A673 (cell line): Measurements from ENCODE around the gene SYN1. TPM values are rescaled to one million over a fixed set of nuclear protein-coding genes. Genes with fewer than 3 reads are reported as not detected.

ENCODE experiments used
- BruUV-seq: library from RNA; stranded (reverse); fragments of 400-500 nt; replicated peaks from 2 replicates; lab custom pipeline; 2021; lab: Mats Ljungman, UMichigan
- CTCF ChIA-PET: fragments of 300-600 bp; sonication (Branson Sonifier 250); formaldehyde crosslinking; loops from one replicate; lab custom pipeline; 2022; ENCODE audit warnings: antibody characterized with exemption; lab: Charles Lee
- POLR2A ChIA-PET: fragments of 300-600 bp; sonication (Branson Sonifier 250); formaldehyde crosslinking; loops from one replicate; lab custom pipeline; 2022; ENCODE audit warnings: antibody characterized with exemption; ENCODE audit not compliant: low non-redundant PET; lab: Charles Lee
- DNase-seq: peaks from one replicate; pipeline ENCODE4 v3.0.0-alpha.2; 2015; ENCODE audit warnings: low spot score
- H3K27ac ChIP-seq: fragments of 200-600 bp; sonication (generic); 2 replicates; pipeline ENCODE4 v1.5.1; 2016; ENCODE audit warnings: mixed run types, low read depth, mild to moderate bottlenecking, mixed read lengths, antibody characterized with exemption, low read length; ENCODE audit not compliant: poor library complexity, severe bottlenecking
- H3K27me3 ChIP-seq: fragments of 200-600 bp; sonication (generic); replicated peaks from 2 replicates; pipeline ENCODE4 v1.6.1; 2017; ENCODE audit warnings: mixed run types, low read depth, mild to moderate bottlenecking, mixed read lengths, antibody characterized with exemption, low read length; ENCODE audit not compliant: insufficient read depth, poor library complexity
- H3K36me3 ChIP-seq: fragments of 200-600 bp; sonication (generic); 2 replicates; pipeline ENCODE4 v1.6.1; 2016; ENCODE audit warnings: mixed run types, mild to moderate bottlenecking, mixed read lengths, antibody characterized with exemption, low read length; ENCODE audit not compliant: insufficient read depth, poor library complexity, severe bottlenecking
- H3K4me1 ChIP-seq: fragments of 200-600 bp; sonication (generic); 2 replicates; pipeline ENCODE4 v1.6.1; 2017; ENCODE audit warnings: mixed run types, mild to moderate bottlenecking, mixed read lengths, antibody characterized with exemption, low read length; ENCODE audit not compliant: insufficient read depth, poor library complexity, severe bottlenecking
- H3K4me3 ChIP-seq: fragments of 200-600 bp; sonication (generic); 2 replicates; pipeline ENCODE4 v1.5.1; 2016; ENCODE audit warnings: low read depth, mixed run types, mild to moderate bottlenecking, mixed read lengths, low read length; ENCODE audit not compliant: poor library complexity, severe bottlenecking
- H3K9me3 ChIP-seq: fragments of 200-600 bp; sonication (generic); 2 replicates; pipeline ENCODE4 v1.6.1; 2016; ENCODE audit warnings: mixed run types, low read depth, mild to moderate bottlenecking, mixed read lengths, antibody characterized with exemption, low read length; ENCODE audit not compliant: poor library complexity, severe bottlenecking
- EZH2 ChIP-seq: fragments of 200-600 bp; sonication (generic); IDR thresholded peaks from 2 replicates; pipeline ENCODE4 v1.6.1; 2017; ENCODE audit warnings: borderline replicate concordance, low read depth, mild to moderate bottlenecking, mixed read lengths, antibody characterized with exemption, low read length; ENCODE audit not compliant: poor library complexity, severe bottlenecking
- intact Hi-C: fragments of 100-400 bp; cut with micrococcal nuclease; formaldehyde crosslinking; loops from one replicate; pipeline ENCODE4 v1.10.0; 2022; ENCODE audit not compliant: unreplicated experiment
- total RNA-seq: library from RNA; stranded (reverse); gene quantifications from 2 replicates; pipeline ENCODE4 v1.2.3, GENCODE V29; 2021
- TF ChIP-seq, protein P1 (sequence below): fragments of 300-800, 200-600 bp; sonication (generic); conservative IDR thresholded peaks from 2 replicates; pipeline ENCODE4 v1.5.1; 2017; ENCODE audit warnings: low read depth, mild to moderate bottlenecking, antibody characterized with exemption, low read length, moderate library complexity, mixed read lengths

SYN1 gene
- total RNA-seq, 1 experiment from 2014 or later: 9.2 TPM

DNA sequence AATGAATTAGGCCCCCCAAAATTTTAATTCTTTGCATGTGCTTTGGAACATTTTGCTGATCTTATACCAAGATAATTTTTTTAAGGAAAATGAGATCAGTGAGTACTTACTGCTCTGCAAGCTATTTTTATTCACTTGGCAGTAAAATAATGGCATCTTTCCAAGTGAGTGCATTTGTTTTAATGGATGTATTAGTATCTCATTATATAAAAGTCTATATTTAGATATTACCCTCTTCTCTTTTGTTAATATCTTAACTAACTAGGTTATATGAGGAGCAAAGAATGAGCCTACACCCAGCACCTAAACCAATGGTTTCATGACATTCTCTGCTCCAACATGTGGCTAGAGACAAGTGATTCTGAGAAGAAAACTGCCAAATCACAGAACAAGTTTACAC lies 79.8 kb downstream of the SYN1 start:
- Histone ChIP-seq H3K4me1 (peaks cover 12% of the 10 kb centered on the region), H3K4me3 (no peak overlapping the region), H3K36me3 (no peaks in the 10 kb centered on the region), H3K9me3 (no peaks in the 10 kb centered on the region), H3K27me3 (no peaks in the 10 kb centered on the region), H3K27ac (no peak overlapping the region)
- intact Hi-C loops: no loop called here
- TF ChIP-seq EZH2: no peak
- TF ChIP-seq, protein P1, sequence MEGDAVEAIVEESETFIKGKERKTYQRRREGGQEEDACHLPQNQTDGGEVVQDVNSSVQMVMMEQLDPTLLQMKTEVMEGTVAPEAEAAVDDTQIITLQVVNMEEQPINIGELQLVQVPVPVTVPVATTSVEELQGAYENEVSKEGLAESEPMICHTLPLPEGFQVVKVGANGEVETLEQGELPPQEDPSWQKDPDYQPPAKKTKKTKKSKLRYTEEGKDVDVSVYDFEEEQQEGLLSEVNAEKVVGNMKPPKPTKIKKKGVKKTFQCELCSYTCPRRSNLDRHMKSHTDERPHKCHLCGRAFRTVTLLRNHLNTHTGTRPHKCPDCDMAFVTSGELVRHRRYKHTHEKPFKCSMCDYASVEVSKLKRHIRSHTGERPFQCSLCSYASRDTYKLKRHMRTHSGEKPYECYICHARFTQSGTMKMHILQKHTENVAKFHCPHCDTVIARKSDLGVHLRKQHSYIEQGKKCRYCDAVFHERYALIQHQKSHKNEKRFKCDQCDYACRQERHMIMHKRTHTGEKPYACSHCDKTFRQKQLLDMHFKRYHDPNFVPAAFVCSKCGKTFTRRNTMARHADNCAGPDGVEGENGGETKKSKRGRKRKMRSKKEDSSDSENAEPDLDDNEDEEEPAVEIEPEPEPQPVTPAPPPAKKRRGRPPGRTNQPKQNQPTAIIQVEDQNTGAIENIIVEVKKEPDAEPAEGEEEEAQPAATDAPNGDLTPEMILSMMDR: no peak
- no TSS peak for BruUV-seq
- POLR2A ChIA-PET: no interaction called here
- CTCF ChIA-PET: no interaction called here
- DNase-seq: no peak

DNA sequence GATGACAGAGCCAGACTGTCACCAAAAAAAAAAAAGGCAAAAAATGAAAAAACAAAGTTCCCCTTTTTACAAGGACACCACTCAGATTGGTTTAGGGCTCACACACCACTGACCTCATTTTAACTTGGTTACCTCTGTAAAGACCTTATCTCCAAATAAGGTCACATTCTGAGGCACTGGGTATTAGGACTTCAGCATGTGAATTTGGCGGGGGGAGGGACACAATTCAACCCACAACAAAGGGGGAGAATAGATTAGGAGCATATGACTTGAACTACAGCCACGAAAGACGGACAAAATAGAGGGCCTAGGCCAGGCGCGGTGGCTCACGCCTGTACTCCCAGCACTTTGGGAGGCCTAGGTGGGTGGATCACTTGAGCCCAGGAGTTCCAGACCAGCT lies 89.6 kb downstream of the SYN1 start:
- no peaks in the 10 kb centered on the region for H3K4me1 ChIP-seq
- TF ChIP-seq, protein P1: no peak
- TF ChIP-seq EZH2: no peak
- no TSS peak for BruUV-seq
- POLR2A ChIA-PET: no interaction called here
- intact Hi-C loops: no loop called here
- H3K9me3 ChIP-seq: no peaks in the 10 kb centered on the region
- no peak overlapping the region for H3K27ac ChIP-seq
- no peak overlapping the region for H3K4me3 ChIP-seq
- H3K36me3 ChIP-seq: no peaks in the 10 kb centered on the region
- DNase-seq: no peak
- H3K27me3 ChIP-seq: no peaks in the 10 kb centered on the region
- CTCF ChIA-PET: no interaction called here

DNA sequence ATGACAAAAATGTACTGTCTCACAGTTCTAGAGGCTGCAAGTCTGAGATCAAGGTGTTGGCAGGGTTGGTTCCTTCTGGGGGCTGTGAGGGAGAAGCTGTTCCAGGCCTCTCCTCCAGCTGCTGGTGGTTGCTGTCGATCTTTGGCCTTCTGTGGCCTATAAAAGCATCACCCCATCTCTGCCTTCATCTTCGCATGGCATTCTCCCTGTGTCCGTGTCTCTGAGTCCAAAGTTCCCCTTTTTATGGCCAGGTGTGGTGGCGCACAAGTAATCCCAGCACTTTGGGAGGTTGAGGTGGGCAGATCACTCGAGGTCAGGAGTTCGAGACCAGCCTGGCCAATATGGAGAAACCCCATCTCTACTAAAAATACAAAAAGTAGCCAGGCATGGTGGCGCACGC lies 90.1 kb downstream of the SYN1 start:
- TF ChIP-seq, protein P1: no peak
- Histone ChIP-seq H3K36me3 (no peaks in the 10 kb centered on the region), H3K27me3 (no peaks in the 10 kb centered on the region), H3K27ac (no peak overlapping the region), H3K4me1 (no peaks in the 10 kb centered on the region), H3K4me3 (no peak overlapping the region), H3K9me3 (no peaks in the 10 kb centered on the region)
- intact Hi-C loops: no loop called here
- CTCF ChIA-PET: no interaction called here
- no peak for DNase-seq
- POLR2A ChIA-PET: no interaction called here
- BruUV-seq: no TSS peak
